ENCODE measurements around the gene ZNF274. TPM values are rescaled to one million over a fixed set of nuclear protein-coding genes. Genes with fewer than 3 reads are reported as not detected.

Gene ZNF274
- total RNA-seq, 1 experiment from 2014 or later, result 15.4 TPM

GRCh38 chr19:58229255-58229639 is 46.4 kb downstream of the ZNF274 start:
- ChIA-PET POLR2A (ENCODE audit: unreplicated experiment) (interaction anchor here (1.0 kb wide), 1 partner anchor 134 kb away, joined by 5 read pairs; the partner anchor contains the start of gene ZNF497), CTCF (interaction anchor here (0.5 kb wide), 1 partner anchor 56 kb away, joined by 3 read pairs; no protein-coding TSS in a partner anchor)
- H3K79me2 ChIP-seq (ENCODE audit: low read length), result peaks cover 33% of the 10 kb centered on the region
- peak overlapping the region; percentile 69; the same call in 1 of the 2 replicates for H3K27ac ChIP-seq (ENCODE audit: low read length)
- BruUV-seq (replicated peaks), result no TSS peak
- H3K4me3 ChIP-seq (ENCODE audit: low read length), result peak overlapping the region; percentile 72
- H3F3A ChIP-seq (ENCODE audit: low read length, unreplicated experiment), result no peaks in the 10 kb centered on the region
- H2AFZ ChIP-seq (ENCODE audit: low read length), result peak overlapping the region; percentile 94
- peak overlapping the region; percentile 89 for H3K4me2 ChIP-seq (ENCODE audit: low read length)
- peaks cover 16% of the 10 kb centered on the region; the same call in 1 of the 2 replicates for H3K9me3 ChIP-seq (ENCODE audit: low read length)
- intact Hi-C loops (cut with micrococcal nuclease), result no loop called here
- H3K9me2 ChIP-seq (replicated peaks; ENCODE audit: low read length), result no peaks in the 10 kb centered on the region
- no peak for TF ChIP-seq EZH2phosphoT487 (IDR thresholded peaks at IDR 0.05; ENCODE audit: borderline replicate concordance, low read length)
- no peak for TF ChIP-seq EZH2 (IDR thresholded peaks at IDR 0.05; ENCODE audit: low read length, unreplicated experiment)
- TF ChIP-seq CTCF (conservative IDR thresholded peaks at IDR 0.05; ENCODE audit: low read depth, low read length), result peak; percentile 53
- H3K9ac ChIP-seq (ENCODE audit: low read length), result peak overlapping the region; percentile 92
- H3K36me3 ChIP-seq (ENCODE audit: low read depth, low read length), result peaks cover 46% of the 10 kb centered on the region
- ATAC-seq (peak; percentile 52), DNase-seq (peak; percentile 50)
- H3K27me3 ChIP-seq (ENCODE audit: low read length), result no peaks in the 10 kb centered on the region
- H4K20me1 ChIP-seq (ENCODE audit: low read length), result no peaks in the 10 kb centered on the region
- peaks cover 14% of the 10 kb centered on the region for H3K4me1 ChIP-seq (ENCODE audit: insufficient read depth, low read length)

- Histone ChIP-seq H3K79me2 (ENCODE audit: low read length) (0 out of 2 replicates have a peak, but pooled peaks cover 10% of the 10 kb centered on the region), H3K27me3 (ENCODE audit: low read length) (no peaks in the 10 kb centered on the region), H3K9ac (ENCODE audit: low read length) (no peak overlapping the region), H3K9me3 (ENCODE audit: low read length) (peaks cover 22% of the 10 kb centered on the region), H3F3A (ENCODE audit: low read length, unreplicated experiment) (no peaks in the 10 kb centered on the region), H3K27ac (ENCODE audit: low read length) (no peak overlapping the region), H3K4me1 (ENCODE audit: insufficient read depth, low read length) (no peaks in the 10 kb centered on the region), H3K36me3 (ENCODE audit: low read depth, low read length) (peaks cover 91% of the 10 kb centered on the region), H4K20me1 (ENCODE audit: low read length) (no peaks in the 10 kb centered on the region), H3K4me3 (ENCODE audit: low read length) (no peak overlapping the region), H2AFZ (ENCODE audit: low read length) (no peak overlapping the region), H3K9me2 (replicated peaks; ENCODE audit: low read length) (no peaks in the 10 kb centered on the region), H3K4me2 (ENCODE audit: low read length) (no peak overlapping the region)
- intact Hi-C loops (cut with micrococcal nuclease), result no loop called here
- ChIA-PET CTCF (no interaction called here), POLR2A (ENCODE audit: unreplicated experiment) (interaction anchor here (0.7 kb wide), 1 partner anchor 36 kb away, joined by 3 read pairs; no protein-coding TSS in a partner anchor)
- BruUV-seq (replicated peaks), result no TSS peak
- TF ChIP-seq EZH2phosphoT487 (IDR thresholded peaks at IDR 0.05; ENCODE audit: borderline replicate concordance, low read length), result no peak
- no peak for TF ChIP-seq CTCF (conservative IDR thresholded peaks at IDR 0.05; ENCODE audit: low read depth, low read length)
- TF ChIP-seq EZH2 (IDR thresholded peaks at IDR 0.05; ENCODE audit: low read length, unreplicated experiment), result no peak
- DNase-seq (no peak), ATAC-seq (no peak)
Measured at GRCh38 chr19:58237324-58237723, 54.5 kb downstream of the ZNF274 start.

GRCh38 chr19:58243351-58243750 is 60.5 kb downstream of the ZNF274 start:
- no peak for ATAC-seq
- no TSS peak for BruUV-seq (replicated peaks)
- H3K4me1 ChIP-seq (ENCODE audit: insufficient read depth, low read length), result no peaks in the 10 kb centered on the region
- TF ChIP-seq CTCF (conservative IDR thresholded peaks at IDR 0.05; ENCODE audit: low read depth, low read length) (no peak), EZH2 (IDR thresholded peaks at IDR 0.05; ENCODE audit: low read length, unreplicated experiment) (no peak), EZH2phosphoT487 (IDR thresholded peaks at IDR 0.05; ENCODE audit: borderline replicate concordance, low read length) (no peak)
- H3K9ac ChIP-seq (ENCODE audit: low read length), result no peak overlapping the region
- H3F3A ChIP-seq (ENCODE audit: low read length, unreplicated experiment), result no peaks in the 10 kb centered on the region
- intact Hi-C loops (cut with micrococcal nuclease), result no loop called here
- H3K9me3 ChIP-seq (ENCODE audit: low read length), result peaks cover 50% of the 10 kb centered on the region
- H3K4me3 ChIP-seq (ENCODE audit: low read length), result no peak overlapping the region
- POLR2A ChIA-PET (ENCODE audit: unreplicated experiment), result no interaction called here
- H3K4me2 ChIP-seq (ENCODE audit: low read length), result no peak overlapping the region
- no peaks in the 10 kb centered on the region for H4K20me1 ChIP-seq (ENCODE audit: low read length)
- H3K36me3 ChIP-seq (ENCODE audit: low read depth, low read length), result peaks cover 96% of the 10 kb centered on the region
- H3K9me2 ChIP-seq (replicated peaks; ENCODE audit: low read length), result no peaks in the 10 kb centered on the region
- H2AFZ ChIP-seq (ENCODE audit: low read length), result no peak overlapping the region
- H3K27ac ChIP-seq (ENCODE audit: low read length), result no peak overlapping the region
- CTCF ChIA-PET, result no interaction called here
- DNase-seq, result no peak
- no peaks in the 10 kb centered on the region for H3K79me2 ChIP-seq (ENCODE audit: low read length)
- no peaks in the 10 kb centered on the region for H3K27me3 ChIP-seq (ENCODE audit: low read length)

Data from PC-3 (cell line).